ENCODE measurements around the gene SINHCAF. TPM values are rescaled to one million over a fixed set of nuclear protein-coding genes. Genes with fewer than 3 reads are reported as not detected.

Gene SINHCAF
- total and polyA plus RNA-seq, 4 donors, result 2.3 to 10.3 (median 4.9) TPM

GRCh38 chr12:31363831-31364230, 37.9 kb upstream of the SINHCAF start:
- Histone ChIP-seq H3K27me3 (ENCODE audit: control insufficient read depth in 4 of 4, insufficient read depth in 4 of 4, low read length in 3 of 4) (no peaks in the 10 kb centered on the region), H3K27ac (ENCODE audit: low read depth in 1 of 2, low read length in 2 of 2) (no peak overlapping the region), H3K4me3 (ENCODE audit: low read depth in 1 of 3, low read length in 3 of 3) (no peak overlapping the region), H3K9me3 (ENCODE audit: control insufficient read depth in 4 of 4, low read length in 3 of 4) (no peaks in the 10 kb centered on the region), H3K4me1 (ENCODE audit: control insufficient read depth in 4 of 4, insufficient read depth in 4 of 4, low read length in 3 of 4) (no peaks in the 10 kb centered on the region), H3K9ac (ENCODE audit: low read depth in 1 of 2, low read length in 2 of 2) (no peak overlapping the region), H3K36me3 (ENCODE audit: control insufficient read depth in 4 of 4, insufficient read depth in 3 of 4, low read depth in 1 of 4, low read length in 3 of 4) (no peaks in the 10 kb centered on the region)
- DNase-seq (ENCODE audit: low spot score), result no peak
- no peak for TF ChIP-seq RAD21 (IDR thresholded peaks at IDR 0.05)
- no peak for TF ChIP-seq MAX (IDR thresholded peaks at IDR 0.05)
- no peak for TF ChIP-seq JUND (IDR thresholded peaks at IDR 0.05)
- TF ChIP-seq FOXA1 (IDR thresholded peaks at IDR 0.05), result no peak
- no peak for TF ChIP-seq HNF4G (IDR thresholded peaks at IDR 0.05)
- no peak for TF ChIP-seq YY1 (IDR thresholded peaks at IDR 0.05)
- TF ChIP-seq ZBTB33 (IDR thresholded peaks at IDR 0.05), result no peak
- no peak for TF ChIP-seq GABPA (IDR thresholded peaks at IDR 0.05 in 1 of 2, conservative IDR thresholded peaks at IDR 0.05 in 1 of 2)
- WGBS, result 97% methylated on average over 2 of the region's 2 CpGs

- no peak for DNase-seq (ENCODE audit: low spot score)
- Histone ChIP-seq H3K27me3 (ENCODE audit: control insufficient read depth in 4 of 4, insufficient read depth in 4 of 4, low read length in 3 of 4) (no peaks in the 10 kb centered on the region), H3K9me3 (ENCODE audit: control insufficient read depth in 4 of 4, low read length in 3 of 4) (no peaks in the 10 kb centered on the region), H3K27ac (ENCODE audit: low read depth in 1 of 2, low read length in 2 of 2) (no peak overlapping the region), H3K4me1 (ENCODE audit: control insufficient read depth in 4 of 4, insufficient read depth in 4 of 4, low read length in 3 of 4) (no peaks in the 10 kb centered on the region), H3K4me3 (ENCODE audit: low read depth in 1 of 3, low read length in 3 of 3) (no peak overlapping the region), H3K36me3 (ENCODE audit: control insufficient read depth in 4 of 4, insufficient read depth in 3 of 4, low read depth in 1 of 4, low read length in 3 of 4) (no peaks in the 10 kb centered on the region), H3K9ac (ENCODE audit: low read depth in 1 of 2, low read length in 2 of 2) (no peak overlapping the region)
- TF ChIP-seq REST (IDR thresholded peaks at IDR 0.05), result no peak
- no peak for TF ChIP-seq CTCF (IDR thresholded peaks at IDR 0.05; ENCODE audit: low read depth, low read length, missing input control)
- no peak for TF ChIP-seq HNF4G (IDR thresholded peaks at IDR 0.05)
- TF ChIP-seq MAX (IDR thresholded peaks at IDR 0.05), result no peak
- TF ChIP-seq FOXA1 (IDR thresholded peaks at IDR 0.05), result no peak
- no peak for TF ChIP-seq GABPA (IDR thresholded peaks at IDR 0.05 in 1 of 2, conservative IDR thresholded peaks at IDR 0.05 in 1 of 2)
- no peak for TF ChIP-seq SP1 (IDR thresholded peaks at IDR 0.05)
- TF ChIP-seq HNF4A (conservative IDR thresholded peaks at IDR 0.05), result no peak
- no peak for TF ChIP-seq FOXA2 (IDR thresholded peaks at IDR 0.05)
- no peak for TF ChIP-seq ZBTB33 (IDR thresholded peaks at IDR 0.05)
- TF ChIP-seq YY1 (IDR thresholded peaks at IDR 0.05), result no peak
- WGBS, result 74% methylated on average over 6 of the region's 6 CpGs
Observed at GRCh38 chr12:31363416-31363809, 37.5 kb upstream of the SINHCAF start.

Measured in liver (tissue), 9 donors.